Activated naive CD4-positive, alpha-beta T cell treated with anti-CD3 and anti-CD28 coated beads, Interleukin-2, amount 50 U/mL, for 24 hours (primary cell): ENCODE results near the gene APRT.

Experiments used
- H3K27ac Mint-ChIP-seq: one replicate; pipeline ENCODE4 v1.8.0; 2021; ENCODE audit warnings: mild to moderate bottlenecking, mixed read lengths
- H3K27me3 Mint-ChIP-seq: one replicate; pipeline ENCODE4 v1.8.0; 2021; ENCODE audit warnings: mixed read lengths
- H3K36me3 Mint-ChIP-seq: one replicate; pipeline ENCODE4 v1.8.0; 2021; ENCODE audit warnings: mixed read lengths
- H3K4me1 Mint-ChIP-seq: one replicate; pipeline ENCODE4 v1.8.0; 2021; ENCODE audit warnings: mixed read lengths
- H3K4me3 Mint-ChIP-seq: one replicate; pipeline ENCODE4 v1.8.0; 2021; ENCODE audit warnings: mild to moderate bottlenecking, mixed read lengths
- H3K9me3 Mint-ChIP-seq: one replicate; pipeline ENCODE4 v1.8.0; 2021; ENCODE audit warnings: mixed read lengths

APRT gene

DNA sequence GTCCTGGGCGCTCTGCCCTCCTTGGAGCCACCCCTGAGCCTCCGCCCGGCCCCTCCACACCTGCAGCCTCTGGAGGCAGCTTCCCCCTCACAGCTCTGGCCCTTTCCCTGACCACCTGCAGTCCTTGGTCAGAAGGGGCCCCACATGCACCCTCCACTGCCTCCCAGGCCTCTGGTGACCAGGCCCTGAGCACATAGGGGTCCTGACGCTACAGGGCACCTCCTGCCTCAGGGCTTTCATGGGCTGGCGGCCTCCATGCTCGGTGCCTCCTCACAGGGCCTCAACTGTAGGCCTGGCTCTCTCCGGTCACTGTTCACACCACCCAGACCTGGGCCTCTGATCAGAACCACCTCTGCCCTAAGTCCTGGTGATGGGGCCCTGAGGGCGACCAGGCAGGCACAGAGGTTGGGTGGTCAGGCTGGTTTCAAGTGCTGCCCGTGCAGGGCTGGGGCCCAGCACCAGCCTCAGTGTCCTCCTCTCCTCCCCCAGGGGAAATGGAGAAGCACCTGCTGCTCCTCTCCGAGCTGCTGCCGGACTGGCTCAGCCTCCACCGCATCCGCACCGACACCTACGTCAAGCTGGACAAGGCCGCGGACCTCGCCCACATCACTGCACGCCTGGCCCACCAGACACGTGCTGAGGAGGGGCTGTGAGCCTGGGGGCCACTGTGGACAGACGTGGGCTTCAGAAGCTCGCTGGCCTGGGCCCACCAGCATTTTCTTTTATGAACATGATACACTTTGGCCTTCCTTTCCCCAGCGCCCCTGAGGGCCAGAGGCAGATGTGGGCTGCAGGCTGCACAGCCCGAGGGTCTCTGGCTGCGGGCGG lies 3.9 kb downstream of the APRT start:
- H3K4me1 Mint-ChIP-seq: peaks cover 17% of the 10 kb centered on the region
- no peak overlapping the region for H3K4me3 Mint-ChIP-seq
- no peaks in the 10 kb centered on the region for H3K9me3 Mint-ChIP-seq
- peak overlapping the region; percentile 74 for H3K27ac Mint-ChIP-seq
- H3K36me3 Mint-ChIP-seq: no peaks in the 10 kb centered on the region
- no peaks in the 10 kb centered on the region for H3K27me3 Mint-ChIP-seq

DNA sequence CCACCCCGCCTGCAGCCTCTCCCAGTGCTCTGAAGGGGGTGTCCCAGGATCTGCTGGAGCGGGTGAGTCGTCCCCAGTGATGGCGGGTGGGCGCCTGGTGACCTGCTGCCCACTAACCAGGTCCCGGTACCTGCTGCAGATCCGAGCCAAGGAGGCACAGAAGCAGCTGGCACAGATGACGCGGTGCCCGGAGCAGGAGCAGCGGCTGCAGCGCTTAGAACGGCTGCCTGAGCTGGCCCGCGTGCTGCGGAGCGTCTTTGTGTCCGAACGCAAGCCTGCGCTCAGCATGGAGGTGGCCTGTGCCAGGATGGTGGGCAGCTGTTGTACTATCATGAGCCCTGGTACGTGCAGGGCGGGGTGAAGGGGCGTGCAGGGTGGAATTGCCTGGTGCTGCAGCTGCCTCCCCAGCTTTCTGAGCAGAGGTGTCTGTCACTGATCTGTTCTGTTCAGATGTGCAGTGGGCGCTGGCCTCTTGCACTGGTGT lies 4.5 kb downstream of the APRT start:
- no peak overlapping the region for H3K27ac Mint-ChIP-seq
- H3K4me3 Mint-ChIP-seq: no peak overlapping the region

DNA sequence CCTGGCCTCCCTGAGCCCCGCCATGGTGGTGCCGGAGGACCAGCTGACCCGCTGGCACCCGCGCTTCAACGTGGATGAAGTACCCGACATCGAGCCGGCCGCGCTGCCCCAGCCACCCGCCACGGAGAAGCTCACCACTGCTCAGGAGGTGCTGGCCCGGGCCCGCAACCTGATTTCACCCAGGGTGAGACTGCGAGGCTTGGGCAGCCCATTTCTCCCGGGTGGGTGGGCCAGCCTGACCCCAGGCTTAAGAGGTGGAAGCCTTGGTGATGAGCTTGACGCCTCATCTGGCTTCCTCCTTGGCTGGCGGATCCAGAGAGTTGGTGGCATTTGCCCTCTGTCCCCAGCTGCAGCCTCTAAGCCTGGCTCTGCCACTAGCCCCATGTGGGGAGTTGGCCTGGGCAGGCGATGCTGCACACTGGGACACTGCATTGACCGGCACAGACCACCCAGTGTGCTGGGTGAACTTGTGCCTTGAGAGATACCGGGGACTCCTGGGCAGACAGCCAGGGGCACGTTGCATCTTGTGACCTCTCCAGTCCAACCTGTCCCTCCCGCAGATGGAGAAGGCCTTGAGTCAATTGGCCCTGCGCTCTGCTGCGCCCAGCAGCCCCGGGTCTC lies 5.1 kb downstream of the APRT start:
- Mint-ChIP-seq H3K4me3 (no peak overlapping the region), H3K36me3 (no peaks in the 10 kb centered on the region), H3K9me3 (no peaks in the 10 kb centered on the region), H3K27me3 (no peaks in the 10 kb centered on the region), H3K4me1 (peaks cover 17% of the 10 kb centered on the region), H3K27ac (peak overlapping the region; percentile 8)

More for the DNA sequence above, 4.5 kb downstream of the APRT start:
- Mint-ChIP-seq H3K27me3 (no peaks in the 10 kb centered on the region), H3K9me3 (no peaks in the 10 kb centered on the region), H3K36me3 (no peaks in the 10 kb centered on the region), H3K4me1 (peaks cover 17% of the 10 kb centered on the region)

DNA sequence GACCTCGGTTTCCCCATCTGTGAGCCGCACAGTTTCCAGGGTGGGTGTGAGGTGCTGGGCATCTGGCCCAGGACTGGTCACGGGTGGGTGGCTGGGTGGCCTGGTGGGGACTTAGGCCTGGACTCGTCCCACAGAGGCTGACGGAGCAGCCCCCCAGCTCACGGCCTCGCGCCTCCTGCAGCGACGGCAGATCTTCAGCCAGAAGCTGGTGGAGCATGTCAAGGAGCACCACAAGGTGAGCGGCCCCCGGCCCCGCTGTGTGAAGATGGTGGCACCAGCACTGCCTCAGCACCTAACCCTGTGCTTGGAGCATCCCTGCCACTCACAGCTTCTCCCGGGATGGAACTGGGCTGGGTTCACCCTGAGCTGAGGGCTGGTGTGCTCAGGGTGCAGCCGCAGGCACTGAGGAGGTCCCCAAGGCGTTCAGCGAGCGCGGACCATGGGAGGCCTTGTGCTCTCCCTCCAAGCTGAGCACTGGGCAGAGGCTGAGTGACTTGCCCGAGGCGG lies 5.8 kb downstream of the APRT start:
- peaks cover 22% of the 10 kb centered on the region for H3K4me1 Mint-ChIP-seq
- H3K9me3 Mint-ChIP-seq: no peaks in the 10 kb centered on the region
- no peak overlapping the region for H3K27ac Mint-ChIP-seq
- H3K36me3 Mint-ChIP-seq: no peaks in the 10 kb centered on the region
- no peak overlapping the region for H3K4me3 Mint-ChIP-seq
- no peaks in the 10 kb centered on the region for H3K27me3 Mint-ChIP-seq

DNA sequence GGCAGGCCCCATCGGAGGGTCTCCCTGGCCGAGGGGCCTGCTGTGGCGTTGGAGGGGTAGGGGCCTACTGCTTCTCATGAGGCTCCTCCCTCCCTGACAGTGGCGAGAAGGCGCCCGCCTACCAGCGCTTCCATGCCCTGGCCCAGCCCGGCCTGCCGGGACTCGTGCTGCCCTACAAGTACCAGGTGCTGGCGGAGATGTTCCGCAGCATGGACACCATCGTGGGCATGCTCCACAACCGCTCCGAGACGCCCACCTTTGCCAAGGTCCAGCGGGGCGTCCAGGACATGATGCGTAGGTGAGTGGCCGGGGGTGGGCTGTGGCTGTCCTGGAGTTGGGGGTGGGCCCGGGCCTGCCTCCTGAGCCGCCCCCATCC lies 6.4 kb downstream of the APRT start:
- H3K4me3 Mint-ChIP-seq: no peak overlapping the region
- H3K36me3 Mint-ChIP-seq: no peaks in the 10 kb centered on the region
- H3K9me3 Mint-ChIP-seq: no peaks in the 10 kb centered on the region
- peaks cover 27% of the 10 kb centered on the region for H3K4me1 Mint-ChIP-seq
- H3K27ac Mint-ChIP-seq: no peak overlapping the region
- H3K27me3 Mint-ChIP-seq: no peaks in the 10 kb centered on the region

DNA sequence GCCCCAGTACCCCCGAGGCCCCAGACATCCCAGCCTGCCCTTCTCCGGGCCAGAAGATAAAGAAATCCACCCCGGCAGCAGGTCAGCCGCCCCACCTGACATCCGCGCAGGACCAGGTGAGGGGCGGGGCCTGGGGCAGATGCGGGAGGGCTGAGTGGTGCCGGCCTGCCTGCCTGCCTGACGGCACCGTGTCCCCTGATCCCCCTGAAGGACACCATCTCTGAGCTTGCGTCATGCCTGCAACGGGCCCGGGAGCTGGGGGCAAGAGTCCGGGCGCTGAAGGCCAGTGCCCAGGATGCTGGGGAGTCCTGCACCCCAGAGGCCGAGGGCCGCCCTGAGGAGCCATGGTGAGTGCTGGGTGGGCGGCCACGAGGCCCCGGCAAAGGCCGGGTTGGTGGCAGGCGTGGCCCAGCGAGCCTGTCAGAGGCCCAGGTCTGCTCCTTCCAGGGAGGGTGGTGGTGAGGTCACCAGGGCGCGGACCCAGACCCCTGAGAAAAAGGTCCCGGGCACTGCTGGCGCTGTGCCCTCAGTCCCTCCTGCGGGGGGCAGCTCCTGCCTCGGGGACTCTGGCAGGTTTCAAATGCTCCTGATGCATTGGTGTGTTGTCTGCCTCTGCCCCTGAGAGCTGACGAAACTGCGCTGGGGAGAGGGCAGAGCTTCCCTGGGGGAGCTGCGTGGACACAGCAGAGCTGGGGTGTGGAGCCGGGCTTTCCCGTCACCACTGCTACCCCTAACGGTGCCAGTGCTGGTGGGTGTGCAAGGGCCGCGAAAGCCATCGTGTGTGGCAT lies 7.0 kb downstream of the APRT start:
- Mint-ChIP-seq H3K4me3 (peak overlapping the region; percentile 68), H3K36me3 (no peaks in the 10 kb centered on the region), H3K9me3 (no peaks in the 10 kb centered on the region), H3K27me3 (no peaks in the 10 kb centered on the region), H3K27ac (peak overlapping the region; percentile 30), H3K4me1 (peaks cover 26% of the 10 kb centered on the region)

- Mint-ChIP-seq H3K27ac (peak overlapping the region; percentile 30), H3K9me3 (no peaks in the 10 kb centered on the region), H3K4me3 (peak overlapping the region; percentile 68), H3K27me3 (no peaks in the 10 kb centered on the region), H3K4me1 (peaks cover 22% of the 10 kb centered on the region), H3K36me3 (no peaks in the 10 kb centered on the region)
These were observed 7.6 kb downstream of the APRT start for GRCh38 chr16:88804173-88804551.

- Mint-ChIP-seq H3K36me3 (no peaks in the 10 kb centered on the region), H3K4me1 (peaks cover 19% of the 10 kb centered on the region), H3K27me3 (no peaks in the 10 kb centered on the region)
These were observed 8.3 kb downstream of the APRT start, which contains the start of gene CDT1 for GRCh38 chr16:88803264-88803987. Gene CDT1, plus strand, starts transcription at chr16:88803789. Its CDS starts 43 bp downstream, at chr16:88803832.

DNA sequence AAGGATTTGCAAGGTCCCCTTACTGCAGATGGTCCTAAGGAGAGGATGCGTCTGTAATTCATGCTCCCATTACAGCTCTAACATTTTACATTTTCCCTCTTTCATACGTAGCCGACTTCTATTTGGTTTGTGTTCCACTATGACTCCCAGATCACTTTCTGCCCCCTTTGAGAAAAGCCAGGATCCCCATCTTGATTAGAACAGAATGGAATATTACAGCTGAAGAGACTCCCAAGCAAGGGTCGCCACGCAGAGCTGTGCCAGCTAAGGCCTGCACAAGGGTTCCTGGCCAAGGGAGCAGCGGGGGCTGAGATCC lies 11.5 kb downstream of the APRT start:
- H3K4me3 Mint-ChIP-seq: no peak overlapping the region
- no peaks in the 10 kb centered on the region for H3K9me3 Mint-ChIP-seq
- no peaks in the 10 kb centered on the region for H3K27me3 Mint-ChIP-seq
- no peak overlapping the region for H3K27ac Mint-ChIP-seq
- no peaks in the 10 kb centered on the region for H3K36me3 Mint-ChIP-seq
- H3K4me1 Mint-ChIP-seq: peaks cover 22% of the 10 kb centered on the region

More at GRCh38 chr16:88803264-88803987, 8.3 kb downstream of the APRT start, which contains the start of gene CDT1:
- peak within 1 kb of the TSS; percentile 87 for H3K4me3 Mint-ChIP-seq
- peak within 1 kb of the TSS; percentile 92 for H3K27ac Mint-ChIP-seq
- H3K9me3 Mint-ChIP-seq: no peaks in the 10 kb centered on the region

GRCh38 chr16:88799569-88800276 lies 12.0 kb downstream of the APRT start:
- Mint-ChIP-seq H3K36me3 (no peaks in the 10 kb centered on the region), H3K27ac (no peak overlapping the region), H3K9me3 (no peaks in the 10 kb centered on the region), H3K27me3 (no peaks in the 10 kb centered on the region), H3K4me3 (no peak overlapping the region), H3K4me1 (peaks cover 27% of the 10 kb centered on the region)

DNA sequence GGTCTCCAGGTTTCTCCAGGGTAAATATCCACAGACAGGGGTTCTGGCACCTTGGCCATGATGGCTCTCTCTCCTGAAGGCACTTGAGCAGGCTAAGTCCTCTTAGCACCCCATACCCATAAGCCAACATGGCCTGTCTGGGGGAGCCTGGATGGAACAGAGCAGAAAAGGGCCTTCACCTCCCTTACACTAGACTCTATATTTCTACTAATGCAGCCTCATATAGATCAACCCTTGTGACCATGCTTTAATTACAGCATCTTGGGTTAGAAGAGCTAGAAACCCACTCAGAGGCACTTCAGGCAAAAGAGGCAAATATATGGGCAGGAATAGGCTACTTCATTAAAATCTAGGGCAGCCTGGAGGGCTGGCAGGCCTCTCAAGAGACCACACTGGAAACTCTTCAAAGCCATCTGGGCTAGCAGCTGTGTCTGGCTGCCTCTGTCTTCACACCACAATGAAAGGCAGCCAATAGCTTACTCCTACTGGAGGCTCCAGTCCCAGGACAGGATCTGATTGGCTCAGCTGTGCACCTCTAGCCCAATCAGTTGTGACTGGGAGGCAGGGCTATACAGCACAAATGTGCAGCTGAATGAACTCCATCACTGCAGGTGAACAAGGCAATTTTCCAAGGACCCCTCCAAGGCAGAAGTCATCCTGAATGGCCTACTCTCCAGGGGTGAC lies 12.8 kb downstream of the APRT start:
- no peak overlapping the region for H3K4me3 Mint-ChIP-seq

DNA sequence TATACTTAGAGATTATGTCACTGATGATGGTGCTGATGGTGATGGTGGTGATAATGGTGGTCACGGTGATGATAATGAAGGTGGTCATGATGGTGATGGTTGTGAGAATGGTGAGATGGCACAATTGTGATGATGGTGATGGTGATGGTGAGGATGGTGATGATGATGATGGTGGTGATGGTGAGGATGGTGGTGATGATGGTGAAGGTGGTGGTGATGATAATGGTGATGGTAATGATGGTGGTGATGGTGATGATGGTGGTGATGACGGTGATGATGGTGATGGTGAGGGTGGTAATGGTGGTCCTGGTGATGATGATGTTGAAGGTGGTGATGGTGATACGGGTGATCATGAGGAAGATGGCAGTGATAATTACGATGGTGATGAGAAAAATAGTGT lies 13.7 kb downstream of the APRT start:
- Mint-ChIP-seq H3K4me1 (peaks cover 32% of the 10 kb centered on the region), H3K27ac (no peak overlapping the region), H3K27me3 (no peaks in the 10 kb centered on the region), H3K36me3 (no peaks in the 10 kb centered on the region), H3K4me3 (no peak overlapping the region), H3K9me3 (no peaks in the 10 kb centered on the region)

More for the DNA sequence above, 12.8 kb downstream of the APRT start:
- Mint-ChIP-seq H3K27ac (peak overlapping the region; percentile 55), H3K27me3 (no peaks in the 10 kb centered on the region), H3K4me1 (peaks cover 30% of the 10 kb centered on the region), H3K9me3 (no peaks in the 10 kb centered on the region), H3K36me3 (no peaks in the 10 kb centered on the region)

GRCh38 chr16:88796278-88796677 lies 15.4 kb downstream of the APRT start:
- no peaks in the 10 kb centered on the region for H3K27me3 Mint-ChIP-seq
- no peaks in the 10 kb centered on the region for H3K9me3 Mint-ChIP-seq
- peaks cover 33% of the 10 kb centered on the region for H3K4me1 Mint-ChIP-seq
- no peak overlapping the region for H3K27ac Mint-ChIP-seq
- no peaks in the 10 kb centered on the region for H3K36me3 Mint-ChIP-seq
- H3K4me3 Mint-ChIP-seq: no peak overlapping the region

DNA sequence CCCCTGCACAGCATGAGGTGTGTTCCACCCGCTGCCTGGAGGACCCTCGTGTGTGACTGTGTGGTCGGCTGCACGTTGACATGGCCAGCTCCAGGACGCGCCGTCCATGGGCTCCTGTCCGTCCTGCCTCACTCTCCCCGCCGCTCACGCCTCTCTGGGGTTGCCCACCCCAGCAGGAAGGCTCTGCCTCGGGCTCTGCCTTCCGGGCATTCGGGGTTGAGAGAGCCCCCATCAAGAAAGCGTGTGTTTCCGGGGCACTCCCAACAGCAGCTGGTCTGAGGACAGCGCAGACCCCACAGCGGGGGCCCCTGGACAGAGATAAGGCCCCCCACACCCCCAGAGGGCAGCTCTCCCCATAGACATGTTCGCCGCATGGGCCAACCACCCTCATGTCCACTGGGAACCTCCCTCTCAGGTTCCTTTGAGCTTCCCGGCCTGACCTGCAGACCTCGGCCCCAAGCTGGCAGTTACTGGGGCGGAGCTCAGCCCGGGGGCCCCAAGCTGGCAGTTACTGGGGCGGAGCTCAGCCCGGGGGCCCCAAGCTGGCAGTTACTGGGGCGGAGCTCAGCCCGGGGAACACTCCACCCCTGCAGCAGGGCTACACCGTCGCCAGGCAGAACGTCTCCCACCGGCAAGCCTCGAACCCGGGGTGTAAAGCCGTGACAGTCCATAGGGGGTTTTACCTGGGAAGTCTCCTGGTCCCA lies 18.3 kb downstream of the APRT start:
- H3K27me3 Mint-ChIP-seq: no peaks in the 10 kb centered on the region
- H3K4me3 Mint-ChIP-seq: no peak overlapping the region
- peaks cover 36% of the 10 kb centered on the region for H3K4me1 Mint-ChIP-seq
- H3K9me3 Mint-ChIP-seq: no peaks in the 10 kb centered on the region
- no peaks in the 10 kb centered on the region for H3K36me3 Mint-ChIP-seq
- no peak overlapping the region for H3K27ac Mint-ChIP-seq
